ENCODE data around the gene EFNA1. TPM values are rescaled to one million over a fixed set of nuclear protein-coding genes. Genes with fewer than 3 reads are reported as not detected.

The EFNA1 gene
- total and polyA plus RNA-seq, 2 of the 13 experiments (the other 11 are each of a cell fraction or from before 2014, with no cell fraction given) = 81.8 to 874 TPM

GRCh38 chr1:155167166-155168104 is 39.8 kb downstream of the EFNA1 start (continued):
- TF ChIP-seq ZNF142 (CRISPR knock-in tag; IDR thresholded peaks at IDR 0.05) = no peak
- TF ChIP-seq SP5 (CRISPR knock-in tag; IDR thresholded peaks at IDR 0.05; ENCODE audit: borderline replicate concordance, low read depth) = no peak
- 0 out of 2 replicates have a peak, but pooled peaks have one; percentile 36 for TF ChIP-seq HDAC2 (CRISPR knock-in tag; IDR thresholded peaks at IDR 0.05)
- TF ChIP-seq ZNF513 (CRISPR knock-in tag; conservative IDR thresholded peaks at IDR 0.05) = no peak
- TF ChIP-seq SALL2 (CRISPR knock-in tag; IDR thresholded peaks at IDR 0.05) = no peak
- peak; percentile 66; the same call in 1 of the 2 replicates for TF ChIP-seq ELF3 (CRISPR knock-in tag; IDR thresholded peaks at IDR 0.05)
- TF ChIP-seq RELA (CRISPR knock-in tag; IDR thresholded peaks at IDR 0.05) = no peak
- TF ChIP-seq EEA1 (CRISPR knock-in tag; IDR thresholded peaks at IDR 0.05; ENCODE audit: borderline replicate concordance) = no peak
- no peak for TF ChIP-seq ADNP (CRISPR knock-in tag; IDR thresholded peaks at IDR 0.05)
- TF ChIP-seq ATF2 (CRISPR knock-in tag; IDR thresholded peaks at IDR 0.05) = no peak
- peak; percentile 76 for TF ChIP-seq XRCC5 (optimal IDR thresholded peaks at IDR 0.05; ENCODE audit: low read length)
- TF ChIP-seq SMARCC2 (IDR thresholded peaks at IDR 0.05) = no peak
- no peak for TF ChIP-seq CHD4 (IDR thresholded peaks at IDR 0.05; ENCODE audit: borderline replicate concordance, low read length)
- no peak for TF ChIP-seq ZNF83 (CRISPR knock-in tag; IDR thresholded peaks at IDR 0.05; ENCODE audit: borderline replicate concordance)
- peak; percentile 58 for TF ChIP-seq THAP11 (CRISPR knock-in tag; IDR thresholded peaks at IDR 0.05)
- no peak for TF ChIP-seq IRX3 (CRISPR knock-in tag; IDR thresholded peaks at IDR 0.05; ENCODE audit: borderline replicate concordance, low read depth)
- TF ChIP-seq RAD51 (IDR thresholded peaks at IDR 0.05; ENCODE audit: borderline replicate concordance) = no peak
- no peak for TF ChIP-seq ZNF704 (CRISPR knock-in tag; IDR thresholded peaks at IDR 0.05; ENCODE audit: borderline replicate concordance)
- no peak for TF ChIP-seq ESRRA (CRISPR knock-in tag; IDR thresholded peaks at IDR 0.05; ENCODE audit: low read depth)
- TF ChIP-seq ZNF343 (CRISPR knock-in tag; IDR thresholded peaks at IDR 0.05) = no peak

All from HepG2 (cell line).